Immature natural killer cell (primary cell): ENCODE data around the gene OR2A12. TPM values are rescaled to one million over a fixed set of nuclear protein-coding genes. Genes with fewer than 3 reads are reported as not detected.
"Not testable (repeated sequence)": the region's sequence is repeated elsewhere in the genome, so short reads cannot be mapped to it uniquely, and the experiment has no call there.

Source experiments
- DNase-seq, 3 donors: peaks; one replicate each; pipeline ENCODE4 v3.0.0; 2022; ENCODE audit warnings: mixed read lengths in 1 of 3
- H3K27ac Mint-ChIP-seq, 6 donors: one replicate each; pipeline ENCODE4 v1.8.0; 2020; ENCODE audit warnings: mixed read lengths in 6 of 6, mild to moderate bottlenecking in 5 of 6, inconsistent platforms in 4 of 6, moderate library complexity in 3 of 6
- H3K27me3 Mint-ChIP-seq, 3 donors: one replicate each; pipeline ENCODE4 v1.8.0; 2020 to 2021; ENCODE audit warnings: low read depth in 3 of 3, mild to moderate bottlenecking in 3 of 3, mixed read lengths in 3 of 3, moderate library complexity in 3 of 3, inconsistent platforms in 1 of 3
- H3K36me3 Mint-ChIP-seq, 3 donors: one replicate each; pipeline ENCODE4 v1.8.0; 2020; ENCODE audit warnings: mixed read lengths in 3 of 3, inconsistent platforms in 2 of 3, mild to moderate bottlenecking in 2 of 3
- H3K4me1 Mint-ChIP-seq, 2 donors: one replicate each; pipeline ENCODE4 v1.8.0; 2020; ENCODE audit warnings: inconsistent platforms in 2 of 2, mild to moderate bottlenecking in 2 of 2, mixed read lengths in 2 of 2, moderate library complexity in 1 of 2
- H3K4me3 Mint-ChIP-seq, 5 donors: one replicate each; pipeline ENCODE4 v1.8.0; 2020; ENCODE audit warnings: mild to moderate bottlenecking in 5 of 5, mixed read lengths in 5 of 5, inconsistent platforms in 3 of 5, moderate library complexity in 3 of 5
- H3K9me3 Mint-ChIP-seq, 6 donors: one replicate each; pipeline ENCODE4 v1.8.0; 2020; ENCODE audit warnings: mild to moderate bottlenecking in 6 of 6, mixed read lengths in 6 of 6, inconsistent platforms in 4 of 6, moderate library complexity in 3 of 6
- polyA plus RNA-seq, 3 donors: library from polyadenylated mRNA; unstranded; fragments of 300-500 nt; fragmentation: Illumina TruSeq; gene quantifications; one replicate each; pipeline ENCODE4 v1.2.3, GENCODE V29; 2021

The OR2A12 gene
- polyA plus RNA-seq, 3 donors from 2014 or later, result not detected

- H3K36me3 Mint-ChIP-seq, result no peaks in the 10 kb centered on the region
- H3K9me3 Mint-ChIP-seq, result peaks cover 0 to 10% (median 5%) of the 10 kb centered on the region in 6 donors
- H3K4me3 Mint-ChIP-seq, result no peak overlapping the region
- H3K27ac Mint-ChIP-seq, result no peak overlapping the region
- DNase-seq, result no peak
- peaks cover 0 to 2% (median 0%) of the 10 kb centered on the region in 3 donors for H3K27me3 Mint-ChIP-seq
- H3K4me1 Mint-ChIP-seq, result no peaks in the 10 kb centered on the region
Measured at GRCh38 chr7:144087230-144087629, 1.2 kb downstream of the OR2A12 start.

DNA sequence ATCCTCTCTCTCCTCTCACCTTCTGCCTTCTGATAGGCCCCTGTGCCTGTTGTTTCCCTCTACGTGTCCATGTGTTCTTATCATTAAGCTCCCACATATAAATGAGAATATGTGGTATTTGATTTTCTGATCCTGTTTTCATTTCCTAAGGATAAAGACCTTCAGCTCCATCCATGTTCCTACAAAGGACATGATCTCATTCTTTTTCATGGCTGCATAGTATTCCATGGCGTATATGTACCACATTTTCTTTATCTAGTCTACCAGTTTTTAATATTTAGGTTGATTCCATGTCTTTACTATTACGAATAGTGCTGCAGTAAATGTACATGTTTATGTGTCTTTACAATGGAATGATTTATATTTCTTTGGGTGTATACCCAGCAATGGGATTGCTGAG is 4.6 kb downstream of the OR2A12 start:
- Mint-ChIP-seq H3K27ac (no peak overlapping the region), H3K27me3 (peaks cover 0 to 2% (median 0%) of the 10 kb centered on the region in 3 donors), H3K4me3 (no peak overlapping the region), H3K4me1 (no peaks in the 10 kb centered on the region), H3K9me3 (peaks cover 0 to 9% (median 5%) of the 10 kb centered on the region in 6 donors), H3K36me3 (no peaks in the 10 kb centered on the region)
- no peak for DNase-seq

DNA sequence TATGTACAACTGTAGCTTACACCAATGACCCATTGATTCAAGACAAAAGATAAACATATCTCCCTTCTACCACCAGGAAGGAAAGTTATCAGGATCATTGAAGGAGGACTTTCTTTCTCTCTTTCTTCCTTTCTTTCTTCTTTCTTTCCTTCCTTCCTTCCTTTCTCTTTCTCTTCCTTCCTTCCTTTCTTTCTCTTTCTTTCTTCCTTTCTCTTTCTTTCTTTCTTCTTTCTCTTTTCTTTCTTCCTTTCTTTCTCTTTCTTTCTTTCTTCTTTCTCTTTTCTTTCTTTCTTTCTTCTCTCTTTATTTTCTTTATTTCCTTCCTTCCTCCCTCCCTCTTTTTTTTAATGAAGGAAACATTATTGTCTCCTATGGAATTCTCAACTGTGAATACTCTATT is 12.7 kb downstream of the OR2A12 start:
- H3K27ac Mint-ChIP-seq, result no peak overlapping the region
- no peak overlapping the region for H3K4me3 Mint-ChIP-seq
- peaks cover 0 to 2% (median 0%) of the 10 kb centered on the region in 6 donors for H3K9me3 Mint-ChIP-seq
- H3K4me1 Mint-ChIP-seq, result no peaks in the 10 kb centered on the region
- no peak for DNase-seq
- H3K27me3 Mint-ChIP-seq, result peaks cover 0 to 2% (median 1%) of the 10 kb centered on the region in 3 donors
- H3K36me3 Mint-ChIP-seq, result no peaks in the 10 kb centered on the region

DNA sequence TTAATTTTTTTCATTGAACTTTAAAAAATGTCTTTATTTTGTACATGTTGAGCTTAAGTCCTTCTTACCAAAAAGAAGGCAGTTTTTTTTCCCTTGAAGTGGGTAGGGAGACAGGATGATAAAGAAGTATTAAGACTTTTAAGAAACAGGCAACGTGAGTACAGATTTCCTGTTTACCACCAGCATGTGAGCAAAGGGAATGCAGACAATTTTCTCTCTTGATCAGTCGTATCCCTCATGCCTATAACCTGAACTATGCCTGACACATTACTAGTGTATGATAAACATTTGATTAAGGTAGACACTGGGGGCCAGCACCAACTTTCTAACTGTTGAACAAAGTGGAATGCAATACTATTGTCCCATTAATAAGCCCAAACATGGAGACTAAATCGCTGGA is 14.5 kb downstream of the OR2A12 start:
- Mint-ChIP-seq H3K4me1 (no peaks in the 10 kb centered on the region), H3K9me3 (peaks cover 0 to 3% (median 0%) of the 10 kb centered on the region in 6 donors)

DNA sequence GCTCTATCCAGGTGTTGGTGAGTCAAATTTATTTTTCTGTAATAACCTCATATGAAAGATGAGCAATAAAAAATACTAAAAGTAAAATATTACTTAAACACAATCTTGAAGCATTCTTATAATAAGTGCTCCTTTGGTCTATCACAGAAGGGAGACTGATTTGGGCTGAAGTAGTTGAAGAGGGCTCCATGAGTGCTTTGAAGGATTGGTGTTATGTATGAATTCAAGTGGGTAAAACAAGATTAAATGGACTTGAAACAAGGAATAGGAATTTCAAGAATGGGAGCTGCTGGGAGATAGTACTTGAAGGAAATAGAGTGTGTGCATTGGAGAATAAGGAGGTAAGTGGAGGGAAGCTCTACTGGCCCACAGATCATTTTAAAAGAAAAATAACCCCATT is 16.0 kb downstream of the OR2A12 start:
- Mint-ChIP-seq H3K36me3 (no peaks in the 10 kb centered on the region), H3K27ac (no peak overlapping the region), H3K4me1 (no peaks in the 10 kb centered on the region), H3K4me3 (no peak overlapping the region), H3K27me3 (peaks cover 0 to 2% (median 1%) of the 10 kb centered on the region in 3 donors), H3K9me3 (peaks cover 0 to 3% (median 0%) of the 10 kb centered on the region in 6 donors)
- no peak for DNase-seq

More for the DNA sequence above, 14.5 kb downstream of the OR2A12 start:
- DNase-seq, result no peak
- Mint-ChIP-seq H3K4me3 (no peak overlapping the region), H3K27ac (no peak overlapping the region), H3K36me3 (no peaks in the 10 kb centered on the region), H3K27me3 (peaks cover 0 to 2% (median 1%) of the 10 kb centered on the region in 3 donors)

GRCh38 chr7:144105211-144105610 is 19.1 kb downstream of the OR2A12 start:
- no peak overlapping the region for H3K4me3 Mint-ChIP-seq
- no peak overlapping the region for H3K27ac Mint-ChIP-seq
- H3K9me3 Mint-ChIP-seq, result peaks cover 0 to 3% (median 0%) of the 10 kb centered on the region in 6 donors
- H3K27me3 Mint-ChIP-seq, result peaks cover 0 to 3% (median 3%) of the 10 kb centered on the region in 3 donors
- DNase-seq, result no peak
- no peaks in the 10 kb centered on the region for H3K36me3 Mint-ChIP-seq
- H3K4me1 Mint-ChIP-seq, result no peaks in the 10 kb centered on the region

DNA sequence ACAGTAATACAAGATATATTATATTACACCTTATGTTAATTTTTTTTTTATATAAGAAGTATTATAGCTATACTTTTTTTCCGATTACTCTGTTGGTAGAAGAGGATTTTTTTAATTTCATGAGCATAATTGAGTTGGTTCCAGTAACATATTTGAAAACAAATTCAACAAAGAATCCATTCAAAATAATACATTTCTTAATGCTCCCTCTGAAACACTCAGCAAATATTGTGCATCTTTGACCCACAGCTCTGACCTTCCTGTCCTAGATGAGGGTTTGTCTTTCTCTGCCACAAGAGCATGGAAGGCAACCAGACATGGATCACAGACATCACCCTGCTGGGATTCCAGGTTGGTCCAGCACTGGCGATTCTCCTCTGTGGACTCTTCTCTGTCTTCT is 23.2 kb downstream of the OR2A12 start, which contains the start of gene OR2A2:
Gene OR2A2 (plus strand): TSS at position 301 of the 400 bp plus-strand sequence. CDS start 0 bp downstream, at position 301.
- H3K27me3 Mint-ChIP-seq, result peaks cover 3 to 4% (median 3%) of the 10 kb centered on the region in 3 donors
- no peak for DNase-seq
- H3K27ac Mint-ChIP-seq, result no peak within 1 kb of the TSS
- H3K4me1 Mint-ChIP-seq, result no peaks in the 10 kb centered on the region
- no peaks in the 10 kb centered on the region for H3K36me3 Mint-ChIP-seq
- H3K4me3 Mint-ChIP-seq, result no peak within 1 kb of the TSS
- peaks cover 0 to 2% (median 0%) of the 10 kb centered on the region in 6 donors for H3K9me3 Mint-ChIP-seq

DNA sequence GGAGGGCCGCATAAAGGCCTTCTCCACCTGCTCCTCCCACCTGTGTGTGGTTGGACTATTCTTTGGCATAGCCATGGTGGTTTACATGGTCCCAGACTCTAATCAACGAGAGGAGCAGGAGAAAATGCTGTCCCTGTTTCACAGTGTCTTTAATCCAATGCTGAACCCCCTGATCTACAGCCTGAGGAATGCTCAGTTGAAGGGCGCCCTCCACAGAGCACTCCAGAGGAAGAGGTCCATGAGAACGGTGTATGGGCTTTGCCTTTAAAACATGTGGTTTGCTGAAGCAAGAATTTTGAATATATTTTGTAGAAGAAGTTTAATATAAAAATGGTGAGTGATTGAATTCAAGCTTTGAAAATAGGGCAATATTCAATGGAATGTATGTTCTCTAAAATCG is 24.2 kb downstream of the OR2A12 start:
- DNase-seq, result no peak
- H3K4me1 Mint-ChIP-seq, result no peaks in the 10 kb centered on the region
- H3K27ac Mint-ChIP-seq, result no peak overlapping the region
- peaks cover 3 to 4% (median 3%) of the 10 kb centered on the region in 3 donors for H3K27me3 Mint-ChIP-seq
- no peaks in the 10 kb centered on the region for H3K9me3 Mint-ChIP-seq
- H3K4me3 Mint-ChIP-seq, result no peak overlapping the region
- H3K36me3 Mint-ChIP-seq, result no peaks in the 10 kb centered on the region

DNA sequence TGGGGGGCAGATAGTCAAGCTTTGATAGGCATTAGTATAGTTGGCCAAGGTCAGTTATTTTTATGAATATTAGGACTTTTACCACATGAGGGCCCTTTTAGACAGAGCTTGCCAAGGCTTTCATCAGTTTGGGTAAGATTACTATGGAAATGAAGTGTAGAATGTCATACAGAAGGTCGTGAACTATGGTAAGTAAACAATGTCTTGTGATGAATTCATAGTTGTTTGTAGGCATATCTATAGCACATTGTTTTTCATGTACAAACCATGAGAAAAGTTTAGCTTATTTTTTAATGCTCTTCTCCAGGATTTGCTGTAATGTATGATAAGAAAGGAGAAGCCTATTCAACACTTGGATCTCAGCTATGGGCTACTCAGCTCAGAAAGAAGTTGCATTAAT is 27.6 kb downstream of the OR2A12 start:
- Mint-ChIP-seq H3K36me3 (no peaks in the 10 kb centered on the region), H3K4me1 (no peaks in the 10 kb centered on the region), H3K27me3 (peaks cover 0 to 4% (median 3%) of the 10 kb centered on the region in 3 donors), H3K27ac (no peak overlapping the region), H3K4me3 (no peak overlapping the region), H3K9me3 (no peaks in the 10 kb centered on the region)
- DNase-seq, result no peak

DNA sequence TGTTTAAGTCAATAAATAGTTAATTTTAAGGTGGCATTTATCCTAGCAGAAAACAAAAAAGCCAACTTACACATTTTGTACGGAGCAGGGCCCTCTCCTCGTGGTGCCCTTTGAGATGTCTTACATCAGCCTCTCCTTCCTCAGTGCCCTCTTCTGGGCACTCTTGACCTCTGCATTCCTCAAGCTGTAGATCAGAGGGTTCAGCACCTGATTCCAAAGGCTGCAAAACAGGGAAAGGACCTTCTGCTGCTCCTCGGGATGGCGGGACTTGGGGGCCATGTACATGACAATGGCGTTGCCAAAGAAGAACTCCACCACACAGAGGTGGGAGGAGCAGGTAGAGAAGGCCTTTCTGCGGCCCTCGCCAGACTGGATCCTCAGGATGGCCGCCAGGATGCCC is 32.3 kb downstream of the OR2A12 start:
- Mint-ChIP-seq H3K27me3 (peaks cover 0 to 1% (median 0%) of the 10 kb centered on the region in 3 donors), H3K4me1 (no peaks in the 10 kb centered on the region), H3K4me3 (no peak overlapping the region), H3K36me3 (no peaks in the 10 kb centered on the region), H3K27ac (no peak overlapping the region), H3K9me3 (no peaks in the 10 kb centered on the region)
- DNase-seq, result no peak

DNA sequence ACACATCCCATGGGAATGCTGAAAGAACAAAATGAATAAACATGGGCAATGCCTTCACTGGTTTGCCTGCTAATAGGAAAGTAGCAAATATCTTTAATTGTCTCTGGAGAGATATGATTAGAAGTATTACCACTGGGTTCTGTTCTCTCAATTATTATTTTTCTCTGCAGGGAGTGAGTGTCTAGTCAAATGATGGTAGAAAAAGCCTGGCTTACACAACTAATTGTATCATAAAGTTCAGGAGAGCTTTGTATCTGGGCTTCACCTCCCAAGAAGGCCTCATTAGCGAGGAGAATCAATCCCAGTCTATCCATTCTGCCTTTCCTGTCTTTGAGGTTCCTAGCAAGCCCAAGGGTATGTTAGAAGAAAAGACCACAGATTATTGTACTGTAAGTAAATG is 36.8 kb downstream of the OR2A12 start, which contains the start of gene OR2A14:
Gene OR2A14 (plus strand): TSS at position 301 of the 400 bp plus-strand sequence. CDS start 5,937 bp downstream, outside the sequence.
- H3K27ac Mint-ChIP-seq, result no peak within 1 kb of the TSS
- H3K9me3 Mint-ChIP-seq, result no peaks in the 10 kb centered on the region

DNA sequence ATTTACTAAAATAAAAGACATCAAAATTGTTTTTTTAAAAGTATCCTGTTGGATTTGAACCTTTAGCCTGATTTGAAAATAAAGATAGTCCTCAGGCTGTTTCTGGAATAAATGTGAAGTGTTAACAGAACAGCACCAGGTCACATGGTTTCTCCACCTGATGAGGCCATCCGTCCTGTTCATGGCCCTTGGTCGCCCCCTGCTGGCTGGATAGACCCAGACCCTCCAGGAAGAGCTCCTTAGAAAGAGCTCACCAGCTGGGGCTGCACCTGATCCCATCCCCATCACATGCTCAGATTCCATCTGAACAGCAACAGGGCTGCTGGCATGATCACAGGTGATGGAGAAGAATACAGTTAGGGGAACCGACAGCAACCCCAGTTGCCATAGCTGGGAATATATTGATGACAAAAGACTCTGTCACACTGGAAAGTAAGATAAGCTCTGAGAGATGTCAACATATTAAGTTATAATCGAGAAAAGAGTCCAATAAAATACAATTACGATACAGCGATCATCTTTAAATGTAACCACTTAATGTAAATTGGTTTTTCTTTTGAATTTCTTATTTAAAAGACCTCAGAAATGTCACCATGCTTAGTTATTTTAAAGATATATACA is 41.7 kb downstream of the OR2A12 start:
- H3K27me3 Mint-ChIP-seq, result peaks cover 0 to 9% (median 0%) of the 10 kb centered on the region in 3 donors
- no peaks in the 10 kb centered on the region for H3K4me1 Mint-ChIP-seq
- H3K27ac Mint-ChIP-seq, result no peak overlapping the region
- peak; percentile 47 to 61 (median 54) for DNase-seq
- H3K4me3 Mint-ChIP-seq, result no peak overlapping the region
- no peaks in the 10 kb centered on the region for H3K9me3 Mint-ChIP-seq
- no peaks in the 10 kb centered on the region for H3K36me3 Mint-ChIP-seq

More for the DNA sequence above, 36.8 kb downstream of the OR2A12 start, which contains the start of gene OR2A14:
- no peaks in the 10 kb centered on the region for H3K4me1 Mint-ChIP-seq
- peaks cover 0 to 7% (median 0%) of the 10 kb centered on the region in 3 donors for H3K27me3 Mint-ChIP-seq
- H3K4me3 Mint-ChIP-seq, result no peak within 1 kb of the TSS
- DNase-seq, result no peak
- H3K36me3 Mint-ChIP-seq, result no peaks in the 10 kb centered on the region

GRCh38 chr7:144129601-144130000 is 43.5 kb downstream of the OR2A12 start:
- not testable (repeated sequence) for H3K4me1 Mint-ChIP-seq, H3K27me3 Mint-ChIP-seq, H3K36me3 Mint-ChIP-seq, H3K9me3 Mint-ChIP-seq, H3K27ac Mint-ChIP-seq, DNase-seq, H3K4me3 Mint-ChIP-seq

DNA sequence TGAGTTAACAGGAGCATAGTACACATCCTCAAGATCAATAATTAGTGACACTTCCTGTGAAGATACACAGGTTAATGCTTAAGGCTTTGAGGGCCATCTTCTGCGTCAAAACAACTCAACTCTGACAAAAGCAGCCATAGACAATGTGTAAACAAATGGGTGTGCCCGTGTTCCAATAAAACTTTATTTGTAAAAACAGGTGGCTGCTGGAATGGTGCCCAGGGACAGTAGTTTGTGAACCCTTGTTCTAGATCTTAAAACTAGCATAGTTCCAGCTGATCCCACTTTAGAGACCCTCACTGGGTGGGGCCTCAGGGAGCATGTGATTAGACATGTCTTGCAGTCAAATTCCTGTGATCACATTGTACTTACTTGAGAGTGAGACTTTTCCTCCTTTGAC is 44.7 kb downstream of the OR2A12 start:
- no peaks in the 10 kb centered on the region for H3K9me3 Mint-ChIP-seq
- no peak for DNase-seq
- H3K27ac Mint-ChIP-seq, result no peak overlapping the region
- H3K4me3 Mint-ChIP-seq, result no peak overlapping the region
- H3K36me3 Mint-ChIP-seq, result no peaks in the 10 kb centered on the region
- no peaks in the 10 kb centered on the region for H3K4me1 Mint-ChIP-seq
- H3K27me3 Mint-ChIP-seq, result peaks cover 0 to 8% (median 0%) of the 10 kb centered on the region in 3 donors

GRCh38 chr7:144132262-144132661 is 46.2 kb downstream of the OR2A12 start:
- no peaks in the 10 kb centered on the region for H3K36me3 Mint-ChIP-seq
- no peak overlapping the region for H3K27ac Mint-ChIP-seq
- no peak for DNase-seq
- peaks cover 0 to 4% (median 0%) of the 10 kb centered on the region in 3 donors for H3K27me3 Mint-ChIP-seq
- H3K9me3 Mint-ChIP-seq, result no peaks in the 10 kb centered on the region
- no peak overlapping the region for H3K4me3 Mint-ChIP-seq
- no peaks in the 10 kb centered on the region for H3K4me1 Mint-ChIP-seq
